GM19043 (cell line): ENCODE measurements around the gene ZNFX1.
"Not testable (repeated sequence)": the region's sequence is repeated elsewhere in the genome, so short reads cannot be mapped to it uniquely, and the experiment has no call there.

Experiments
- ATAC-seq: cut with Tn5 transposase; IDR thresholded peaks from one replicate; pipeline ENCODE4 v1.9.1; 2021; ENCODE audit warnings: low read depth; ENCODE audit not compliant: unreplicated experiment

Gene ZNFX1

DNA sequence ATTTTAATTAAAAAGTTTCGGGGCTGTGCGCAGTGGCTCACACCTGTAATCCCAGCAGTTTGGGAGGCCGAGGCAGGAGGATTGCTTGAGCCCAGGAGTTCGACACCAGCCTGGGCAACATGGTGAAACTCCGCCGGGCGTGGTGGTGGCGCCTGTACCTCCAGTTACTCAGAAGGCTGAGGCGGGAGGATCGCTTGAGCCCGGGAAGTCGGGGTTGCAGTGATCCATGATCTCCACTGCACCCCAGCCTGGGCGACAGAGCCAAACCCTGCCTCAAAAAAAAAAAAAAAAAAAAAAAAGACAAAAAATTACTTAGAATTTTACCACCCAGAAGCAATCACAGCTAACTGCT, 59.1 kb downstream of the ZNFX1 start:
- not testable (repeated sequence) for ATAC-seq

GRCh38 chr20:49216991-49217578, 60.8 kb downstream of the ZNFX1 start:
- ATAC-seq: no peak

DNA sequence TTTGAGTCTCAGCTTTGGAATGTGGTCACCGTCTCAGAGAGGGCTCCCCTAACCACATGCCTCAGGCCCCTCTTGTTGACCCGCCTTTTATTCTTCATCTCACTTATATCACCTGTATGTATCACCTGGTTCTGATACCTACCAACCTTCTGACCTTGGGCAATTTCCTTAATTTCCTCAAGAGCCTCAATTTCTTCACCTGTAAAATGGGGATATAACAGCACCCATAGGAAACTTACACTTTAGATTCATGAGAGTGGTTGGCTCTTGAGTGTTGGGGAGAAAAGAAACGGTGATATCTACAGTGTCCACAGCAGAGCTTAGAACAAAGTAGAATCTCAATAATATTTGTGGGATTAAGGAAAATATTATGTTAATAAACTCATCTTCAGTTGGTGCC, 62.6 kb downstream of the ZNFX1 start:
- no peak for ATAC-seq

DNA sequence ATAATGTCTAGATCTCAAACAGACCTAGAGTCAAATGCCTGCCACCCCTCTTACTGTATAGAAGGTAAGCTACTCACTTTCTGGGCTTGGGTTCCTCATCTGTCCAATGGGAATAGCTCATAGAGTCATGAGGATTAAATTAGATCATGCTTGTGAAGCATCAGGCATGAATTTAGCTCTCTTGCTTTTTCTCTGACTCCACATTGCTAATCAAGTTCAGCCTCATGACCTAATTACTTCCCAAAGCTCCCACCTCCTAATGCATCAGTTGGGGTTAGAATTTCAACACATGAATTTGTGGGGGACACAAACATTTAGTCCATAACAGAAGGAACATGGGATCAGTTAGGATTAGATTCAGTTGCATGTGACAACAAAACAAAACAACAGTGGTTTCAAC, 63.3 kb downstream of the ZNFX1 start:
- ATAC-seq: no peak

DNA sequence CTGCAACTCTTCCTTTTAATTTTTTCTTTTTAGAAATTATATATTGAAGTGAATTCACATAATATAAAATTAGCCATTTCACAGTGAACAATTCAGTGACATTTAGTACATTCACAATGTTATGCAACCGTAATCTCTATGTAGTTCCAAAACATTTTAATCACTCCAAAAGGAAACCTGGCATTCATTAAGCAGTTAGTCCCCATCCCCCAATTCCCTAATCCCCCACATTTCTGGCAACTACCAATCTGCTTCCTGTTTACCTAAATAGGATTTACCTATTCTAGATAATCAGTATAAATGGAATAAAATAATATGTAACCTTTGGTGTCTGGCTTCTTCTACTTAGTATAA, 67.1 kb downstream of the ZNFX1 start:
- no peak for ATAC-seq

DNA sequence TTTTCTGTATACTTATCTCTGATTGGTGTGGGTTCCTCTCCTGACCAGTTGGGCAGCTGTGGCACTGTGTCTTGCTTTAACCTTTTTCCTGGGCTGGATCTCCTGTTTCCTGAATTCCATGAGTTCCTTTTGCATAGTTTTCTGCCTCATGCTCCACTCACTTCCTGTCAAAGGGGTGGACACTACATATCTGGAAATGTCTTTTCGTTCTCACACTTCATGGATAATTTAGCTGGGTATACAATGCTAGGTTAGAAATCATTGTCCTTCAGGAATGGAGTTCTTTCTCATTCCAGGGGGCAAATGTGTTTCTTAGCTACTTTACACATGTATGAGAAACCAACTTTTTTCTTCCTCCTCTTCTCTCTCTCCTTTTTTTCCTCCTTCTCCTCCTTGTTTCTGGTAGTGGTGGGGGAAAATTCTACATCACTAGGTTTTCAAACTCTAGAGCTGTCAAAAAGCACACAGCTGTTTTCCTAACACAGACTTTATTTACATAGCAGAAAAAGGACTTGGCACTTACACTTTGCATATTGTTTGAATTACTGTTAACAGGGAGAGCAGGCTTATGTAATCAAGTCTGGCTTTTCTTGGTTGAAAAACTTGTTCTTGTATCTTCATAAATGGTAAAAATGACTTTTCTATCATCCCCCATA, 67.6 kb downstream of the ZNFX1 start:
- no peak for ATAC-seq

DNA sequence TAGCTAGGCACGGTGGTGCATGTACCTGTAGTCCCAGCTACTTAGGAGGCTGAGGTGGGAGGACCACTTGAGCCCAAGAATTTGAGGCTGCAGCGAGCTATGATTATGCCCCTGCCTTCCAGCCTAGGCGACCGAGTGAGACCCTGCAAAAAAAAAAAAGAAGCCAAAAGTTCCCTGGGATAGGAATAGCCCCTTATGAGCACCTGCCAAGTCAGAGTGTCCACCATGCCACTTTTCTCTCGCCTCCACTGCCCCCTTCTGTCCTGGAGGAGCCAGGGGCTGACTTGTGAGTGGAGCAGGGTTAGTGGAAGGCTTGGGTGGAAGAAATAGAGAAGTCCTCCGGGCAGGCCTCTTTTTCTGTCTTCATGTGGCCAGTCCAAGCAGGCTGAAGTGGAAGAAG, 70.8 kb downstream of the ZNFX1 start:
- ATAC-seq: no peak

DNA sequence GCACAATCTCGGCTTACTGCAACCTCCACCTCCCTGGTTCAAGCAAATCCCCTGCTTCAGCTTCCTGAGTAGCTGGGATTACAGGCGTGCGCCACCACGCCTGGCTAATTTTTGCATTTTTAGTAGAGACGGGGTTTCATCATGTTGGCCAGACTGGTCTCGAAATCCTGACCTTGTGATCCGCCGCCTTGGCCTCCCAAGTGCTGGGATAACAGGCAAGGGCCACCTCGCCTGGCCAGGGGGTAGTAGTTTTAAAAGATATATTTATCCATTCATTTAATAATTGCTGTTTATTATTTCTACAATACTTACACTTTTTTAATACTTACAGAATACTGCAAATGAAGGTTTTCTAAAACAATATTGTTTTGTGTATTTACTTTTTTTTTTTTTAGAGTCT, 74.1 kb downstream of the ZNFX1 start:
- ATAC-seq: no peak

GRCh38 chr20:49203011-49203410, 74.8 kb downstream of the ZNFX1 start:
- no peak for ATAC-seq

DNA sequence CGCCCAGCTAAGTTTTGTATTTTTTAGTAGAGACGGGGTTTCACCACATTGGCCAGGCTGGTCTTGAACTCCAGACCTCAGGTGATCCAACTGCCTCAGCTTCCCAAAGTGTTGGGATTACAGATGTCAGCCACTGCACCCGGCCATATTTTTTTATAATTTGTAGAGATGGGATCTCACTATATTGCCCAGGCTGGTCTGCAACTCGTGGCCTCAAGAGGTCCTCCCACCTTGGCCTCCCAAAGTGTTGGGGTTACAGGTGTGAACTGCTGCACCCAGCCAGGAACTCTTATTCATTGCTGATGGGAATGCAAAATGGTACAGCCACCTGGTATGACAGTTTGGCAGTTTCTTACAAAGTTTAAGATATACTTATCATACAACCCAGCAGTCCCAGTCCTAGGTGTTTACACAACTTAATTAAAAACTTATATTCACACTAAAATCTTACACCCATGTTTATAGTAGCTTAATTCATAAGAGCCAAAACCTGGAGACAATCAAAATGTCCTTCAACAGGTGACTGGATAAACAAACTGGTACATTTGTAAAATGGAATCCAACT, 78.0 kb downstream of the ZNFX1 start:
- no peak for ATAC-seq

DNA sequence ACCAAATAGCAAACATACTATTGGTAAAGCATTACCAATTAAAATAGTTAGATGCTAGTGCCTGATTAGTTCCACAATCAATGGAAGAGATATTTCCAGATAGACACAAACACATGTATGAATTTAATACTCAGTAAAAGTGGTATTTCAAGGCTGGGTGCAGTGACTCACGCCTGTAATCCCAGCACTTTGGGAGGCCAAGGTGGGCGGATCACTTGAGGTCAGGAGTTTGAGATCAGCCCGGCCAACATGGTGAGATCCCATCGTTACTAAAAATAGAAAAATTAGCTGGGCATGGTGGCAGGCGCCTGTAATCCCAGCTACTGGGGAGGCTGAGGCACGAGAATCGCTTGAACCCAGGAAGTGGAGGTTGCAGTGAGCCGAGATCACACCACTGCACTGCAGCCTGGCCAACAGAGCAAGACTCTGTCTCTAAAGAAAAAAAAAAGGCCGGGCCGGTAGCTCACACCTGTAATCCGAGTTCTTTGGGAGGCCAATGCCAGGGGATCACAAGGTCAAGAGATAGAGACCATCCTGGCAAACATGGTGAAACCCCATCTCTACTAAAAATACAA, 84.8 kb downstream of the ZNFX1 start:
- ATAC-seq: not testable (repeated sequence)
